ENCODE results near the gene WAC. TPM values are rescaled to one million over a fixed set of nuclear protein-coding genes. Genes with fewer than 3 reads are reported as not detected.

The WAC gene
- total and polyA plus RNA-seq, 9 donors, result 60.5 to 164 (median 113) TPM

DNA sequence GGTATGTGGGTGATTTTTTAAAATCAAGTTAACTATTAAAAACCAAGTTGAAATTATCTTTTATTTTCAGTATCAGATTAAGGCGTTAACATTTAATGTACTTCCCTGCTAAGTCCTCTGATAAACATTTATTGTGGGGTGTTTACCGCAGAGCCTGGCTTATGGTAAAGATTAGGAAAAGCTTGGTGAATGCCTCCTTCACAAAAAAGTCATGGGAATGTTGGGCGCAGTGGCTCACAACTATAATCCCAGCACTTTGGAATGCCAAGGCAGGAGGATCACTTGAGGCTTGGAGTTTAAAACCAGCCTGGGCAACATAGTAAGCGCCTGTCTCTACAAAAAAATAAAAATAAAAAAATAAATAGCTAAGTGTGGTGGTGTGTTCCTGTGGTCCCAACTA is 53.3 kb downstream of the WAC start:
- Histone ChIP-seq H3K9me3 (no peaks in the 10 kb centered on the region), H3K27me3 (no peaks in the 10 kb centered on the region), H3K4me1 (ENCODE audit: insufficient read depth) (peaks cover 12% of the 10 kb centered on the region), H3K36me3 (no peaks in the 10 kb centered on the region), H3K27ac (no peak overlapping the region), H3K4me3 (no peak overlapping the region)
- TF ChIP-seq POLR2A (IDR thresholded peaks at IDR 0.05) (no peak), EP300 (IDR thresholded peaks at IDR 0.05) (no peak)
- TF ChIP-seq, protein P1, sequence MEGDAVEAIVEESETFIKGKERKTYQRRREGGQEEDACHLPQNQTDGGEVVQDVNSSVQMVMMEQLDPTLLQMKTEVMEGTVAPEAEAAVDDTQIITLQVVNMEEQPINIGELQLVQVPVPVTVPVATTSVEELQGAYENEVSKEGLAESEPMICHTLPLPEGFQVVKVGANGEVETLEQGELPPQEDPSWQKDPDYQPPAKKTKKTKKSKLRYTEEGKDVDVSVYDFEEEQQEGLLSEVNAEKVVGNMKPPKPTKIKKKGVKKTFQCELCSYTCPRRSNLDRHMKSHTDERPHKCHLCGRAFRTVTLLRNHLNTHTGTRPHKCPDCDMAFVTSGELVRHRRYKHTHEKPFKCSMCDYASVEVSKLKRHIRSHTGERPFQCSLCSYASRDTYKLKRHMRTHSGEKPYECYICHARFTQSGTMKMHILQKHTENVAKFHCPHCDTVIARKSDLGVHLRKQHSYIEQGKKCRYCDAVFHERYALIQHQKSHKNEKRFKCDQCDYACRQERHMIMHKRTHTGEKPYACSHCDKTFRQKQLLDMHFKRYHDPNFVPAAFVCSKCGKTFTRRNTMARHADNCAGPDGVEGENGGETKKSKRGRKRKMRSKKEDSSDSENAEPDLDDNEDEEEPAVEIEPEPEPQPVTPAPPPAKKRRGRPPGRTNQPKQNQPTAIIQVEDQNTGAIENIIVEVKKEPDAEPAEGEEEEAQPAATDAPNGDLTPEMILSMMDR (IDR thresholded peaks at IDR 0.05), result no peak
- 94 to 97% (median 96%) methylated on average over 4 of the region's 4 CpGs for WGBS, 3 donors
- no peak for DNase-seq
- intact Hi-C loops (cut with DNase I), result no loop called here

DNA sequence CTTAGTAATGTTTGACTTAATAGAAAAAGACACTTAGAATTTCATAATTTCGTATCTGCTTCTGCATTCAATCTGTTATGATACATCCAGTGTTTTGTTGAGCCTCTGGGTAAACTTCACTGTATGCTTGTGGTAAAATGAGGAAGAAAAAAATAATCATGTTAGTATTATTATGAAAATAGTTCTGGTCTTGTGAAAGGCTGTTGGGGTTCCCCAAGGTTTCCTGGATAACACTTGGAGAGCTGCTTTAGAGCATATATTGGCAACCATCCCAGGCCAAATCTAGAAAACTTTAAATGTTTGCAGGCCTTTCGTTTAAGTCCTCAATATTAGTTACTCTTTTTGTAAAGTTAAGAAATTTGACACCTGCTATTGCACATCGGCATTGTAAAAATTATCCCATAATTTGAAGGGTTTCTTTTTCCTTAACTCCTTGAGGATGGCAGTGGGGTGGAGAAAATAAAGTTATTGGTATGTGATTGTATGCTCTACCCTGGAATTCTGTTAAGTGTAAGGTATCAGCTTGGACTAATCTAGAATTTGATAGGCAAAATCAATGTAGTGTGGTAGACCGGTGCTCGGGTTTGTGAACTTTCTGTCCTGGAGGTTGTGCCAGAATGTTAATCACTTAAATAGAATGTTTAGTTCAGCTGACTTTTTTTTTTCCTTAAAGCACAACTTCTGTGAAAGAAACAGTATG is 54.5 kb downstream of the WAC start:
- TF ChIP-seq EP300 (IDR thresholded peaks at IDR 0.05) (no peak), POLR2A (IDR thresholded peaks at IDR 0.05) (no peak)
- TF ChIP-seq, protein P1 (IDR thresholded peaks at IDR 0.05), result no peak
- WGBS, 3 donors, result 6 to 12% (median 7%) methylated on average over 5 of the region's 5 CpGs
- H3K36me3 ChIP-seq, result no peaks in the 10 kb centered on the region
- no peak overlapping the region for H3K4me3 ChIP-seq
- DNase-seq, result no peak
- peaks cover 10% of the 10 kb centered on the region for H3K4me1 ChIP-seq (ENCODE audit: insufficient read depth)
- H3K9me3 ChIP-seq, result no peaks in the 10 kb centered on the region
- H3K27ac ChIP-seq, result no peak overlapping the region
- intact Hi-C loops (cut with DNase I), result no loop called here
- no peaks in the 10 kb centered on the region for H3K27me3 ChIP-seq

GRCh38 chr10:28587970-28588290 is 55.0 kb downstream of the WAC start:
- H3K36me3 ChIP-seq, result no peaks in the 10 kb centered on the region
- peaks cover 10% of the 10 kb centered on the region for H3K4me1 ChIP-seq (ENCODE audit: insufficient read depth)
- WGBS, 3 donors, result 0 to 3% (median 0%) methylated on average over 1 of the region's 1 CpG
- DNase-seq, result no peak
- H3K4me3 ChIP-seq, result no peak overlapping the region
- H3K27me3 ChIP-seq, result no peaks in the 10 kb centered on the region
- intact Hi-C loops (cut with DNase I), result no loop called here
- no peaks in the 10 kb centered on the region for H3K9me3 ChIP-seq
- no peak for TF ChIP-seq POLR2A (IDR thresholded peaks at IDR 0.05)
- TF ChIP-seq, protein P1 (IDR thresholded peaks at IDR 0.05), result no peak
- no peak for TF ChIP-seq EP300 (IDR thresholded peaks at IDR 0.05)
- H3K27ac ChIP-seq, result no peak overlapping the region

DNA sequence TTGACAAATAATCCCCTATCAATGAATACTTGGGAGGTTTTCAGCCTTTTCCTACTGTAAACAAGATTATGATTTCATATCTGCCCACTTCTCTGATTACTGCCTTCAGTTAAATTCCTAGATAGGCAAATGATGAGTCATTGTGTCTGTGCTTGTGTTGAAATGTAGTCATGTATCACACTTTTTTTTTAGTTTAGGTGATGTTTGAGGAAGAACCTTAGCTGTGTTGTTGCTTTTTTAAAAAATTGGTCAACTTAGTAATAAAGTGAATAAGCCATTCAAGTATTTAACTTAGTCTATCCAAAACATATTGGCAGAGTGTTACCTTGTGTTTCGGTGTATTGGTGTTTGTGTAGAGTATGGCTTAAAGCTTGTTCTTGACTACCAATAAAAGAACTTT is 60.0 kb downstream of the WAC start:
- 90 to 97% (median 92%) methylated on average over 1 of the region's 1 CpG for WGBS, 3 donors

More for the DNA sequence above, 60.0 kb downstream of the WAC start:
- H3K27me3 ChIP-seq, result no peaks in the 10 kb centered on the region
- H3K4me1 ChIP-seq (ENCODE audit: insufficient read depth), result peaks cover 5% of the 10 kb centered on the region
- no peak for DNase-seq
- H3K27ac ChIP-seq, result no peak overlapping the region
- no peaks in the 10 kb centered on the region for H3K9me3 ChIP-seq
- intact Hi-C loops (cut with DNase I), result no loop called here
- no peaks in the 10 kb centered on the region for H3K36me3 ChIP-seq
- no peak overlapping the region for H3K4me3 ChIP-seq
- TF ChIP-seq, protein P1 (IDR thresholded peaks at IDR 0.05), result no peak
- TF ChIP-seq POLR2A (IDR thresholded peaks at IDR 0.05), result no peak
- no peak for TF ChIP-seq EP300 (IDR thresholded peaks at IDR 0.05)
